HEK293 (cell line): Measurements from ENCODE around the gene DNAJB2.

Experiments
- AEBP2 ChIP-seq: fragments of 450-650 bp; formaldehyde crosslinking; IDR thresholded peaks from 2 replicates; pipeline ENCODE4 v1.5.1; 2016; ENCODE audit warnings: missing biosample characterization, missing genetic modification characterization, borderline replicate concordance
- BCL11A ChIP-seq: fragments of 450-650 bp; formaldehyde crosslinking; IDR thresholded peaks from 2 replicates; pipeline ENCODE4 v1.5.1; 2016; ENCODE audit warnings: low read depth, missing biosample characterization, missing genetic modification characterization
- IKZF3 ChIP-seq: fragments of 450-650 bp; IDR thresholded peaks from 2 replicates; pipeline ENCODE4 v1.5.0; 2018; ENCODE audit warnings: missing biosample characterization, mild to moderate bottlenecking, missing genetic modification characterization, moderate library complexity
- KLF9 ChIP-seq: fragments of 450-650 bp; formaldehyde crosslinking; IDR thresholded peaks from 2 replicates; pipeline ENCODE4 v1.5.1; 2016; ENCODE audit warnings: missing biosample characterization, missing genetic modification characterization, low read depth
- MZF1 ChIP-seq: fragments of 450-650 bp; formaldehyde crosslinking; IDR thresholded peaks from 2 replicates; pipeline ENCODE4 v1.5.1; 2017; ENCODE audit warnings: missing biosample characterization, missing genetic modification characterization, borderline replicate concordance
- RBAK ChIP-seq: fragments of 450-650 bp; formaldehyde crosslinking; IDR thresholded peaks from 2 replicates; pipeline ENCODE4 v1.5.1; 2016; ENCODE audit warnings: missing biosample characterization, missing genetic modification characterization
- SP3 ChIP-seq: fragments of 450-650 bp; formaldehyde crosslinking; IDR thresholded peaks from 2 replicates; pipeline ENCODE4 v1.5.1; 2016; ENCODE audit warnings: missing biosample characterization, missing genetic modification characterization
- SP7 ChIP-seq: fragments of 450-650 bp; formaldehyde crosslinking; IDR thresholded peaks from 2 replicates; pipeline ENCODE4 v1.5.1; 2016; ENCODE audit warnings: missing biosample characterization, missing genetic modification characterization
- YY1 ChIP-seq: fragments of 450-650 bp; formaldehyde crosslinking; IDR thresholded peaks from 2 replicates; pipeline ENCODE4 v1.5.1; 2018; ENCODE audit warnings: missing biosample characterization, missing genetic modification characterization
- ZBTB8A ChIP-seq: fragments of 450-650 bp; formaldehyde crosslinking; IDR thresholded peaks from 2 replicates; pipeline ENCODE4 v1.5.1; 2016; ENCODE audit warnings: missing biosample characterization, missing genetic modification characterization
- ZFP3 ChIP-seq: fragments of 450-650 bp; formaldehyde crosslinking; IDR thresholded peaks from 2 replicates; pipeline ENCODE4 v1.5.1; 2016; ENCODE audit warnings: low read depth, missing biosample characterization, missing genetic modification characterization
- ZNF10 ChIP-seq: fragments of 450-650 bp; formaldehyde crosslinking; IDR thresholded peaks from 2 replicates; pipeline ENCODE4 v1.5.1; 2017; ENCODE audit warnings: missing biosample characterization, missing genetic modification characterization
- ZNF114 ChIP-seq: fragments of 450-650 bp; formaldehyde crosslinking; IDR thresholded peaks from 2 replicates; pipeline ENCODE4 v1.5.0; 2017; ENCODE audit warnings: missing biosample characterization, missing genetic modification characterization
- ZNF16 ChIP-seq: fragments of 450-650 bp; formaldehyde crosslinking; IDR thresholded peaks from 2 replicates; pipeline ENCODE4 v1.5.1; 2016; ENCODE audit warnings: low read depth, missing biosample characterization, missing genetic modification characterization
- ZNF175 ChIP-seq: fragments of 450-650 bp; formaldehyde crosslinking; IDR thresholded peaks from 2 replicates; pipeline ENCODE4 v1.5.1; 2016; ENCODE audit warnings: missing biosample characterization, missing genetic modification characterization
- ZNF214 ChIP-seq: fragments of 450-650 bp; formaldehyde crosslinking; IDR thresholded peaks from 2 replicates; pipeline ENCODE4 v1.5.1; 2017; ENCODE audit warnings: missing biosample characterization, mild to moderate bottlenecking, missing genetic modification characterization, borderline replicate concordance
- ZNF221 ChIP-seq: fragments of 450-650 bp; formaldehyde crosslinking; IDR thresholded peaks from 2 replicates; pipeline ENCODE4 v1.5.1; 2017; ENCODE audit warnings: missing biosample characterization, missing genetic modification characterization, borderline replicate concordance
- ZNF239 ChIP-seq: fragments of 450-650 bp; formaldehyde crosslinking; IDR thresholded peaks from 2 replicates; pipeline ENCODE4 v1.5.1; 2016; ENCODE audit warnings: missing biosample characterization, missing genetic modification characterization
- ZNF248 ChIP-seq: fragments of 450-650 bp; formaldehyde crosslinking; IDR thresholded peaks from 2 replicates; pipeline ENCODE4 v1.5.1; 2017; ENCODE audit warnings: missing biosample characterization, missing genetic modification characterization
- ZNF26 ChIP-seq: fragments of 450-650 bp; formaldehyde crosslinking; IDR thresholded peaks from 2 replicates; pipeline ENCODE4 v1.5.1; 2016; ENCODE audit warnings: missing biosample characterization, missing genetic modification characterization
- ZNF280C ChIP-seq: fragments of 450-650 bp; formaldehyde crosslinking; IDR thresholded peaks from 2 replicates; pipeline ENCODE4 v1.5.1; 2016; ENCODE audit warnings: missing biosample characterization, missing genetic modification characterization
- ZNF335 ChIP-seq: fragments of 450-650 bp; formaldehyde crosslinking; conservative IDR thresholded peaks from 2 replicates; pipeline ENCODE4 v1.5.1; 2016; ENCODE audit warnings: missing biosample characterization, missing genetic modification characterization
- ZNF354C ChIP-seq: fragments of 450-650 bp; formaldehyde crosslinking; IDR thresholded peaks from 2 replicates; pipeline ENCODE4 v1.5.1; 2016; ENCODE audit warnings: missing biosample characterization, missing genetic modification characterization, low read depth, borderline replicate concordance
- ZNF394 ChIP-seq: fragments of 450-650 bp; formaldehyde crosslinking; IDR thresholded peaks from 2 replicates; pipeline ENCODE4 v1.5.1; 2016; ENCODE audit warnings: missing biosample characterization, missing genetic modification characterization, mild to moderate bottlenecking, moderate library complexity, borderline replicate concordance
- ZNF488 ChIP-seq: fragments of 450-650 bp; formaldehyde crosslinking; IDR thresholded peaks from 2 replicates; pipeline ENCODE4 v1.5.1; 2016; ENCODE audit warnings: missing biosample characterization, missing genetic modification characterization
- ZNF501 ChIP-seq: fragments of 450-650 bp; formaldehyde crosslinking; IDR thresholded peaks from 2 replicates; pipeline ENCODE4 v1.5.1; 2016; ENCODE audit warnings: missing biosample characterization, missing genetic modification characterization
- ZNF654 ChIP-seq: fragments of 450-650 bp; formaldehyde crosslinking; IDR thresholded peaks from 2 replicates; pipeline ENCODE4 v1.5.1; 2016; ENCODE audit warnings: low read depth, missing biosample characterization, missing genetic modification characterization
- ZNF76 ChIP-seq: fragments of 450-650 bp; formaldehyde crosslinking; IDR thresholded peaks from 2 replicates; pipeline ENCODE4; 2016; ENCODE audit warnings: low read depth, missing biosample characterization, missing genetic modification characterization, borderline replicate concordance
- ZNF777 ChIP-seq: fragments of 450-650 bp; formaldehyde crosslinking; IDR thresholded peaks from 2 replicates; pipeline ENCODE4 v1.5.1; 2017; ENCODE audit warnings: missing biosample characterization, missing genetic modification characterization, borderline replicate concordance
- ZNF785 ChIP-seq: fragments of 450-650 bp; formaldehyde crosslinking; IDR thresholded peaks from 2 replicates; pipeline ENCODE4 v1.5.1; 2016; ENCODE audit warnings: missing biosample characterization, missing genetic modification characterization
- ZSCAN23 ChIP-seq: fragments of 450-650 bp; formaldehyde crosslinking; IDR thresholded peaks from 2 replicates; pipeline ENCODE4 v1.5.1; 2016; ENCODE audit warnings: missing biosample characterization, missing genetic modification characterization
- ZSCAN5A ChIP-seq: fragments of 450-650 bp; formaldehyde crosslinking; IDR thresholded peaks from 2 replicates; pipeline ENCODE4 v1.5.1; 2016; ENCODE audit warnings: missing biosample characterization, missing genetic modification characterization

Gene DNAJB2

GRCh38 chr2:219245148-219245898, 33.8 kb upstream of the DNAJB2 start, which contains the start of the genes GLB1L and STK16 (continued):
- TF ChIP-seq ZSCAN23 (tag by site-specific recombination): no peak
- no peak for TF ChIP-seq ZNF280C (tag by site-specific recombination)
- no peak for TF ChIP-seq ZNF248 (tag by site-specific recombination)
- no peak for TF ChIP-seq AEBP2 (tag by site-specific recombination)
- no peak for TF ChIP-seq BCL11A (tag by site-specific recombination)
- TF ChIP-seq ZNF654 (tag by site-specific recombination): no peak
- no peak for TF ChIP-seq ZNF214 (tag by site-specific recombination)
- TF ChIP-seq YY1 (tag by site-specific recombination): no peak
- no peak for TF ChIP-seq ZNF777 (tag by site-specific recombination)
- TF ChIP-seq ZFP3: no peak
- TF ChIP-seq ZNF354C (tag by site-specific recombination): no peak
- TF ChIP-seq ZNF76 (tag by site-specific recombination): peak; percentile 27; the same call in 1 of the 2 replicates
- TF ChIP-seq ZNF26 (tag by site-specific recombination): no peak
- no peak; the same call in 1 of the 2 replicates for TF ChIP-seq KLF9 (tag by site-specific recombination)
- no peak for TF ChIP-seq ZNF114 (tag by site-specific recombination)
- no peak for TF ChIP-seq MZF1 (tag by site-specific recombination)
- no peak for TF ChIP-seq ZNF785 (tag by site-specific recombination)
- no peak for TF ChIP-seq ZNF488 (tag by site-specific recombination)
- TF ChIP-seq ZNF501 (tag by site-specific recombination): peak; percentile 71; the same call in 1 of the 2 replicates
- no peak for TF ChIP-seq ZNF10 (tag by site-specific recombination)
- peak; percentile 49; the same call in 1 of the 2 replicates for TF ChIP-seq ZNF394 (tag by site-specific recombination)
- no peak for TF ChIP-seq ZNF221 (tag by site-specific recombination)
- TF ChIP-seq ZNF335 (tag by site-specific recombination): peak; percentile 90
- no peak for TF ChIP-seq IKZF3 (tag by site-specific recombination)
- no peak for TF ChIP-seq ZNF239 (tag by site-specific recombination)
- TF ChIP-seq ZNF16 (tag by site-specific recombination): no peak
- TF ChIP-seq ZSCAN5A: no peak
- TF ChIP-seq ZBTB8A (tag by site-specific recombination): peak; percentile 55
- peak; percentile 57 for TF ChIP-seq SP3
- TF ChIP-seq ZNF175 (tag by site-specific recombination): no peak
- peak; percentile 41; the same call in 1 of the 2 replicates for TF ChIP-seq SP7 (tag by site-specific recombination)
- no peak for TF ChIP-seq RBAK (tag by site-specific recombination)
